GM12878 (cell line): ENCODE results near the gene SLC28A1. TPM values are rescaled to one million over a fixed set of nuclear protein-coding genes. Genes with fewer than 3 reads are reported as not detected.

Experiments
- ATAC-seq: fragments of 200-7000 bp; cut with Tn5 transposase; 3 replicates; pipeline ENCODE4 v1.9.1; 2020; ENCODE audit warnings: mild to moderate bottlenecking, moderate library complexity
- BruUV-seq: library from RNA; stranded (reverse); fragments of 400-500 nt; replicated peaks from 2 replicates; lab custom pipeline; 2021; lab: Mats Ljungman, UMichigan
- CTCF ChIA-PET: fragments of 300-600 bp; sonication (Branson Sonifier 250); formaldehyde crosslinking; extraction: SDS; loops from one replicate; lab custom pipeline; 2021; ENCODE audit warnings: inconsistent platforms; lab: Yijun Ruan, JAX
- POLR2A ChIA-PET: fragments of 350-600 bp; formaldehyde crosslinking; extraction: SDS; loops from one replicate; lab custom pipeline; 2021; ENCODE audit warnings: inconsistent platforms; lab: Charles Lee
- RAD21 ChIA-PET: fragments of 300-600 bp; sonication (Branson Sonifier 250); formaldehyde crosslinking; loops from one replicate; lab custom pipeline; 2023; ENCODE audit warnings: antibody characterized with exemption; ENCODE audit not compliant: unreplicated experiment; lab: Charles Lee
- SMC1A ChIA-PET: fragments of 300-600 bp; sonication (Branson Sonifier 250); formaldehyde crosslinking; loops from one replicate; lab custom pipeline; 2023; ENCODE audit not compliant: unreplicated experiment, uncharacterized antibody; lab: Charles Lee
- DNase-seq: peaks from one replicate; pipeline ENCODE4 v3.0.0-alpha.2; 2011; ENCODE audit warnings: low read depth, low spot score
- FAIRE-seq: peaks from 3 replicates; lab custom pipeline; 2011; peaks lifted over from hg19 to GRCh38; lab: Jason Lieb, UNC
- H2AFZ ChIP-seq: 2 replicates; pipeline ENCODE4 v1.6.0; 2011; ENCODE audit warnings: low read depth, low read length, control low read depth; ENCODE audit not compliant: control insufficient read depth
- H3K27ac ChIP-seq: 2 replicates; pipeline ENCODE4 v1.5.1; 2011; ENCODE audit warnings: control low read depth; ENCODE audit not compliant: control insufficient read depth, insufficient read depth
- H3K27me3 ChIP-seq, 2 experiments: replicated peaks in 1 of 2; 2 replicates each; pipeline versions ENCODE4 v1.6.0 to v1.6.1; 2011; ENCODE audit warnings: low read length in 1 of 2; ENCODE audit not compliant: control insufficient read depth in 2 of 2, insufficient read depth in 2 of 2
- H3K36me3 ChIP-seq, 2 experiments: 2 replicates each; pipeline ENCODE4 v1.5.1; 2011; ENCODE audit warnings: low read length in 1 of 2; ENCODE audit not compliant: control insufficient read depth in 2 of 2, insufficient read depth in 2 of 2
- H3K4me1 ChIP-seq: 2 replicates; pipeline ENCODE4 v1.6.1; 2011; ENCODE audit warnings: mild to moderate bottlenecking, low read length, moderate library complexity, mixed read lengths; ENCODE audit not compliant: control insufficient read depth, insufficient read depth
- H3K4me2 ChIP-seq: 2 replicates; pipeline ENCODE4 v1.6.0; 2011; ENCODE audit warnings: control low read depth; ENCODE audit not compliant: control insufficient read depth, insufficient read depth
- H3K4me3 ChIP-seq: fragments of 200-600 bp; sonication (generic); 2 replicates; pipeline ENCODE4 v1.5.1; 2016
- H3K79me2 ChIP-seq: 2 replicates; pipeline ENCODE4 v1.6.0; 2011; ENCODE audit warnings: low read length; ENCODE audit not compliant: control insufficient read depth, insufficient read depth
- H3K9ac ChIP-seq: 2 replicates; pipeline ENCODE4 v1.8.0; 2011; ENCODE audit warnings: low read length, control low read depth, mixed read lengths; ENCODE audit not compliant: control insufficient read depth, insufficient read depth
- H3K9me3 ChIP-seq: replicated peaks from 3 replicates; pipeline ENCODE4 v1.5.1; 2011; ENCODE audit warnings: mild to moderate bottlenecking, low read length; ENCODE audit not compliant: control insufficient read depth, insufficient read depth
- H4K20me1 ChIP-seq: 2 replicates; pipeline ENCODE4 v1.6.0; 2011; ENCODE audit not compliant: control insufficient read depth, insufficient read depth
- CHD1 ChIP-seq: IDR thresholded peaks from 2 replicates; pipeline ENCODE4 v1.6.1; 2012; ENCODE audit warnings: low read depth, low read length, improper control_type of control experiment
- CREB1 ChIP-seq: IDR thresholded peaks from 2 replicates; pipeline ENCODE4 v1.6.1; 2012; ENCODE audit warnings: low read depth, mild to moderate bottlenecking, inconsistent platforms
- IKZF1 ChIP-seq: fragments of 450-650 bp; conservative IDR thresholded peaks from 2 replicates; pipeline ENCODE4 v1.6.1; 2017; ENCODE audit warnings: antibody characterized with exemption, mild to moderate bottlenecking
- IKZF2 ChIP-seq, 2 experiments: fragments of 450-650 bp; IDR thresholded peaks; 2 replicates each; pipeline ENCODE4 v1.6.1; 2017; ENCODE audit warnings: mild to moderate bottlenecking in 2 of 2, moderate library complexity in 2 of 2
- MYC ChIP-seq: IDR thresholded peaks from 2 replicates; pipeline ENCODE4 v1.6.1; 2011; ENCODE audit warnings: mild to moderate bottlenecking, low read length, moderate library complexity, inconsistent platforms; ENCODE audit not compliant: insufficient read depth, insufficient replicate concordance, insufficient read length, severe bottlenecking
- NR2C2 ChIP-seq: IDR thresholded peaks from 2 replicates; pipeline ENCODE4 v1.6.1; 2011; ENCODE audit warnings: borderline replicate concordance, low read depth; ENCODE audit not compliant: control insufficient read depth, insufficient read length
- SREBF2 ChIP-seq: IDR thresholded peaks from 2 replicates; pipeline ENCODE4 v1.6.1; 2012; ENCODE audit warnings: mild to moderate bottlenecking, low read length
- SRF ChIP-seq, 2 experiments: IDR thresholded peaks; 2 replicates each; pipeline ENCODE4 v1.6.1; 2011; ENCODE audit warnings: low read depth in 2 of 2, low read length in 2 of 2, mild to moderate bottlenecking in 1 of 2, moderate library complexity in 1 of 2
- SUPT20H ChIP-seq: IDR thresholded peaks from 2 replicates; pipeline ENCODE4 v1.6.1; 2011; ENCODE audit warnings: low read depth, mild to moderate bottlenecking, low read length, moderate library complexity, borderline replicate concordance; ENCODE audit not compliant: control insufficient read depth
- WGBS: methylation state at CpG from one replicate; pipeline ENCODE4 v1.1.6; 2016; ENCODE audit warnings: low lambda C conversion rate; ENCODE audit not compliant: insufficient replicate concordance, insufficient coverage; ENCODE audit errors: missing lambda C conversion rate; 5-methylcytosine and 5-hydroxymethylcytosine counted together
- in situ Hi-C: fragments of 300-500 bp; cut with MboI; formaldehyde crosslinking; loops from 9 replicates; pipeline ENCODE4 v1.14.3; 2018; ENCODE audit warnings: mixed read lengths
- intact Hi-C: fragments of 100-400 bp; cut with micrococcal nuclease; formaldehyde crosslinking; loops from one replicate; pipeline ENCODE4 v1.14.2; 2022; ENCODE audit not compliant: unreplicated experiment
- polyA plus RNA-seq, 11 experiments: library from polyadenylated mRNA; depleted of rRNA in 4 of 11; unstranded in 6 of 11; stranded (reverse) in 5 of 11; fragments of >200 nt; fragmentation: Nextera tagmentation in 4 of 11; fragmentation: Illumina TruSeq in 1 of 11; extraction: Ambion mirVana in 4 of 11; extraction: Trizol in 1 of 11; gene quantifications; 1 replicate in 1 of 11; 2 replicates in 10 of 11; pipeline versions ENCODE4 v1.2.1 to v1.2.3, GENCODE V29; 2011 to 2016; ENCODE audit warnings: inconsistent platforms in 2 of 11, missing spikeins in 2 of 11, low read depth in 1 of 11
- total RNA-seq, 4 experiments: library from RNA; depleted of rRNA in 3 of 4; stranded (reverse); fragments of >200 nt in 3 of 4; fragmentation: Illumina TruSeq in 1 of 4; extraction: Trizol in 1 of 4; gene quantifications; 2 replicates each; pipeline versions ENCODE4 v1.2.1 to v1.2.3, GENCODE V29; 2013 to 2021
- TF ChIP-seq, protein P1 (sequence below): fragments of 450-650 bp; IDR thresholded peaks from 2 replicates; pipeline ENCODE4 v1.6.1; 2018; ENCODE audit warnings: borderline replicate concordance, mild to moderate bottlenecking; ENCODE audit not compliant: partially characterized antibody
- TF ChIP-seq, protein P2 (sequence below): IDR thresholded peaks from 2 replicates; pipeline ENCODE4 v1.6.1; 2012; ENCODE audit warnings: low read depth, low read length, improper control_type of control experiment
- TF ChIP-seq, protein P3 (sequence below): IDR thresholded peaks from 2 replicates; pipeline ENCODE4 v1.6.1; 2011; ENCODE audit warnings: low read depth, mild to moderate bottlenecking, low read length, moderate library complexity, borderline replicate concordance; ENCODE audit errors: extremely low read depth
- TF ChIP-seq, protein P4 (sequence below): fragments of 450-650 bp; IDR thresholded peaks from 2 replicates; pipeline ENCODE4 v1.6.1; 2016; ENCODE audit warnings: mild to moderate bottlenecking
- TF ChIP-seq, protein P5 (sequence below): fragments of 450-650 bp; IDR thresholded peaks from 2 replicates; pipeline ENCODE4 v1.6.1; 2014; ENCODE audit warnings: mild to moderate bottlenecking

Gene SLC28A1
- total and polyA plus RNA-seq, 10 of the 15 experiments (the other 5 are each of a cell fraction or from before 2014, with no cell fraction given): not detected

DNA sequence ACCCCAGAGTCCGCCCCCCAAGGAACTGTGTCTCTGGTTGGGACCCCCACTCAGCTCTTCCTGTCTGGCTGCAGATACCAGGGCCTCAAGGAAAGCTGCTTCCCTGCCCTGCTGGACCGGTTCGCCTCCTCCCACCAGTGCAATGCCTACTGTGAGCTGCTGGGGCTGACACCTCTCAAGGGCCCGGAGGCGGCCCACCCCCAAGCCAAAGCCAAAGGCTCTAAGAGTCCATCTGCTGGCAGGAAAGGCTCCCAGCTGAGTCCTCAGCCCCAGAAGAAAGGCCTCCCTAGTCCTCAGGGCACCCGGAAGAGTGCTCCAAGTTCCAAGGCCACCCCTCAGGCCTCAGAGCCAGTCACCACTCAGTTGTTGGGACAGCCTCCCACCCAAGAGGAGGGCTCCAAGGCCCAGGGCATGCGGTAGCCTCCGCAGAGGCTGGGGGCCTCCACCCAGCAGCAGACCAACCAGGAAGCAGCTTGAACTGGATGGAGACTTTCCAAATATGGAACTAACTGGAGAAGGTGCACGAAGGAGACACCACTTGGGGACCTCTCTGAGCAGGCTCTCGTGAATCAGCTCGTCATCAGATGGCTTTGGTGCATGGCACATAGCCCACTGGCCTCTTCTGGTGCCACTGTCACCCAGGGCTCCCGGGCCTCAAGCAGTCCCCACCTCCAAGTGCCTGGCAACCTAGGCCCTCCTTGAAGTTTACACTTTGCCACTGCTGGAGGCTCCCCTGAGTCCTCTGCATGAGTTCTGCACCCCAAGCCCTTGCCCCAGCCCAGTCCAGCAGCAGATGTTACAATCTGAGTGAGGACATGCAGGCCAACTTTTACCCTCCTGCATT, 16.2 kb upstream of the SLC28A1 start:
- ChIA-PET POLR2A (no interaction called here), SMC1A (no interaction called here), RAD21 (no interaction called here), CTCF (interaction anchor here (1.2 kb wide), 1 partner anchor 9 kb away, joined by 3 read pairs; no protein-coding TSS in a partner anchor)
- no peaks in the 10 kb centered on the region for H4K20me1 ChIP-seq
- no peaks in the 10 kb centered on the region for H3K4me1 ChIP-seq
- no peaks in the 10 kb centered on the region for H3K36me3 ChIP-seq
- in situ Hi-C loops (no loop called here), intact Hi-C loops (no loop called here)
- no peak overlapping the region for H3K4me3 ChIP-seq
- TF ChIP-seq, protein P1, sequence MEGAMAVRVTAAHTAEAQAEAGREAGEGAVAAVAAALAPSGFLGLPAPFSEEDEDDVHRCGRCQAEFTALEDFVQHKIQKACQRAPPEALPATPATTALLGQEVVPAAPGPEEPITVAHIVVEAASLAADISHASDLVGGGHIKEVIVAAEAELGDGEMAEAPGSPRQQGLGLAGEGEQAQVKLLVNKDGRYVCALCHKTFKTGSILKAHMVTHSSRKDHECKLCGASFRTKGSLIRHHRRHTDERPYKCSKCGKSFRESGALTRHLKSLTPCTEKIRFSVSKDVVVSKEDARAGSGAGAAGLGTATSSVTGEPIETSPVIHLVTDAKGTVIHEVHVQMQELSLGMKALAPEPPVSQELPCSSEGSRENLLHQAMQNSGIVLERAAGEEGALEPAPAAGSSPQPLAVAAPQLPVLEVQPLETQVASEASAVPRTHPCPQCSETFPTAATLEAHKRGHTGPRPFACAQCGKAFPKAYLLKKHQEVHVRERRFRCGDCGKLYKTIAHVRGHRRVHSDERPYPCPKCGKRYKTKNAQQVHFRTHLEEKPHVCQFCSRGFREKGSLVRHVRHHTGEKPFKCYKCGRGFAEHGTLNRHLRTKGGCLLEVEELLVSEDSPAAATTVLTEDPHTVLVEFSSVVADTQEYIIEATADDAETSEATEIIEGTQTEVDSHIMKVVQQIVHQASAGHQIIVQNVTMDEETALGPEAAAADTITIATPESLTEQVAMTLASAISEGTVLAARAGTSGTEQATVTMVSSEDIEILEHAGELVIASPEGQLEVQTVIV: no peak
- TF ChIP-seq SRF (IDR thresholded peaks at IDR 0.05; ENCODE audit: low read depth in 2 of 2, low read length in 2 of 2) (no peak), IKZF2 (IDR thresholded peaks at IDR 0.05) (no peak), SREBF2 (no peak), SUPT20H (no peak), NR2C2 (no peak), CHD1 (no peak), IKZF1 (no peak), CREB1 (no peak), MYC (no peak)
- TF ChIP-seq, protein P2, sequence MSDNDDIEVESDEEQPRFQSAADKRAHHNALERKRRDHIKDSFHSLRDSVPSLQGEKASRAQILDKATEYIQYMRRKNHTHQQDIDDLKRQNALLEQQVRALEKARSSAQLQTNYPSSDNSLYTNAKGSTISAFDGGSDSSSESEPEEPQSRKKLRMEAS: no peak
- TF ChIP-seq, protein P3, sequence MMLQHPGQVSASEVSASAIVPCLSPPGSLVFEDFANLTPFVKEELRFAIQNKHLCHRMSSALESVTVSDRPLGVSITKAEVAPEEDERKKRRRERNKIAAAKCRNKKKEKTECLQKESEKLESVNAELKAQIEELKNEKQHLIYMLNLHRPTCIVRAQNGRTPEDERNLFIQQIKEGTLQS: no peak
- TF ChIP-seq, protein P4, sequence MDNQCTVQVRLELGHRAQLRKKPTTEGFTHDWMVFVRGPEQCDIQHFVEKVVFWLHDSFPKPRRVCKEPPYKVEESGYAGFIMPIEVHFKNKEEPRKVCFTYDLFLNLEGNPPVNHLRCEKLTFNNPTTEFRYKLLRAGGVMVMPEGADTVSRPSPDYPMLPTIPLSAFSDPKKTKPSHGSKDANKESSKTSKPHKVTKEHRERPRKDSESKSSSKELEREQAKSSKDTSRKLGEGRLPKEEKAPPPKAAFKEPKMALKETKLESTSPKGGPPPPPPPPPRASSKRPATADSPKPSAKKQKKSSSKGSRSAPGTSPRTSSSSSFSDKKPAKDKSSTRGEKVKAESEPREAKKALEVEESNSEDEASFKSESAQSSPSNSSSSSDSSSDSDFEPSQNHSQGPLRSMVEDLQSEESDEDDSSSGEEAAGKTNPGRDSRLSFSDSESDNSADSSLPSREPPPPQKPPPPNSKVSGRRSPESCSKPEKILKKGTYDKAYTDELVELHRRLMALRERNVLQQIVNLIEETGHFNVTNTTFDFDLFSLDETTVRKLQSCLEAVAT: no peak
- TF ChIP-seq, protein P5, sequence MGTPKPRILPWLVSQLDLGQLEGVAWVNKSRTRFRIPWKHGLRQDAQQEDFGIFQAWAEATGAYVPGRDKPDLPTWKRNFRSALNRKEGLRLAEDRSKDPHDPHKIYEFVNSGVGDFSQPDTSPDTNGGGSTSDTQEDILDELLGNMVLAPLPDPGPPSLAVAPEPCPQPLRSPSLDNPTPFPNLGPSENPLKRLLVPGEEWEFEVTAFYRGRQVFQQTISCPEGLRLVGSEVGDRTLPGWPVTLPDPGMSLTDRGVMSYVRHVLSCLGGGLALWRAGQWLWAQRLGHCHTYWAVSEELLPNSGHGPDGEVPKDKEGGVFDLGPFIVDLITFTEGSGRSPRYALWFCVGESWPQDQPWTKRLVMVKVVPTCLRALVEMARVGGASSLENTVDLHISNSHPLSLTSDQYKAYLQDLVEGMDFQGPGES: no peak
- no peak for DNase-seq
- H3K79me2 ChIP-seq: no peaks in the 10 kb centered on the region
- BruUV-seq: no TSS peak
- no peak overlapping the region for H3K27ac ChIP-seq
- 47% methylated on average over 12 of the region's 12 CpGs for WGBS
- H3K4me2 ChIP-seq: no peak overlapping the region
- no peak for FAIRE-seq
- no peak for ATAC-seq
- peaks cover 0 to 3% of the 10 kb centered on the region in 2 experiments; a peak in 3 of 4 replicates for H3K27me3 ChIP-seq
- no peaks in the 10 kb centered on the region for H3K9me3 ChIP-seq
- no peak overlapping the region for H3K9ac ChIP-seq
- no peak overlapping the region for H2AFZ ChIP-seq
